GM23338 (cell line): ENCODE results near the gene KCNH6. TPM values are rescaled to one million over a fixed set of nuclear protein-coding genes. Genes with fewer than 3 reads are reported as not detected.

ENCODE experiments used
- ATAC-seq: fragments of 200-7000 bp; cut with Tn5 transposase; 3 replicates; pipeline ENCODE4 v1.9.1; 2020
- DNase-seq: peaks from one replicate; pipeline ENCODE4 v3.0.0-alpha.2; 2015; ENCODE audit warnings: low spot score
- H2AFZ ChIP-seq: fragments of 200-600 bp; sonication (generic); 2 replicates; pipeline ENCODE4 v1.8.0; 2016; ENCODE audit warnings: antibody characterized with exemption, mild to moderate bottlenecking, moderate library complexity
- H3F3A ChIP-seq: fragments of 200-600 bp; sonication (generic); replicated peaks from 2 replicates; pipeline ENCODE4 v1.8.0; 2017; ENCODE audit warnings: antibody characterized with exemption, mixed run types, low read depth
- H3K27ac ChIP-seq: fragments of 200-600 bp; sonication (generic); 2 replicates; pipeline ENCODE4 v1.6.1; 2016; ENCODE audit warnings: low read depth
- H3K27me3 ChIP-seq: fragments of 200-600 bp; sonication (generic); 2 replicates; pipeline ENCODE4 v1.8.0; 2016; ENCODE audit warnings: mild to moderate bottlenecking, mixed run types, moderate library complexity; ENCODE audit not compliant: insufficient read depth
- H3K36me3 ChIP-seq: fragments of 200-600 bp; sonication (generic); 2 replicates; pipeline ENCODE4 v1.8.0; 2016; ENCODE audit warnings: mild to moderate bottlenecking; ENCODE audit not compliant: insufficient read depth
- H3K4me1 ChIP-seq: fragments of 200-600 bp; sonication (generic); 2 replicates; pipeline ENCODE4 v1.8.0; 2016; ENCODE audit warnings: mild to moderate bottlenecking, moderate library complexity; ENCODE audit not compliant: insufficient read depth
- H3K4me2 ChIP-seq: fragments of 200-600 bp; sonication (generic); 2 replicates; pipeline ENCODE4 v1.7.1; 2017; ENCODE audit warnings: mixed run types
- H3K4me3 ChIP-seq: fragments of 200-600 bp; sonication (generic); 2 replicates; pipeline ENCODE4 v1.6.1; 2016; ENCODE audit warnings: mixed run types
- H3K79me2 ChIP-seq: fragments of 200-600 bp; sonication (generic); replicated peaks from 2 replicates; pipeline ENCODE4 v1.8.0; 2017; ENCODE audit warnings: mild to moderate bottlenecking; ENCODE audit not compliant: insufficient read depth
- H3K9me2 ChIP-seq: fragments of 200-600 bp; sonication (generic); 2 replicates; pipeline ENCODE4 v1.8.0; 2017; ENCODE audit not compliant: insufficient read depth
- H4K20me1 ChIP-seq: fragments of 200-600 bp; sonication (generic); replicated peaks from 2 replicates; pipeline ENCODE4 v1.8.0; 2017; ENCODE audit warnings: mild to moderate bottlenecking; ENCODE audit not compliant: insufficient read depth
- H3K27ac Mint-ChIP-seq: 2 replicates; pipeline ENCODE4 v1.8.0; 2020; ENCODE audit warnings: inconsistent platforms, mild to moderate bottlenecking, moderate library complexity, mixed read lengths
- H3K27me3 Mint-ChIP-seq: 3 replicates; pipeline ENCODE4 v1.8.0; 2022; ENCODE audit warnings: low read depth, mild to moderate bottlenecking, moderate library complexity, mixed read lengths, inconsistent platforms; ENCODE audit not compliant: insufficient read depth, poor library complexity
- H3K36me3 Mint-ChIP-seq: 3 replicates; pipeline ENCODE4 v1.8.0; 2021; ENCODE audit warnings: low read depth, mild to moderate bottlenecking, inconsistent platforms, moderate library complexity, mixed read lengths
- H3K4me1 Mint-ChIP-seq: 3 replicates; pipeline ENCODE4 v1.8.0; 2020; ENCODE audit warnings: mild to moderate bottlenecking, inconsistent platforms, mixed read lengths
- H3K4me3 Mint-ChIP-seq: 3 replicates; pipeline ENCODE4 v1.8.0; 2021; ENCODE audit warnings: moderate library complexity, mild to moderate bottlenecking, inconsistent platforms, mixed read lengths
- H3K9me3 Mint-ChIP-seq: 3 replicates; pipeline ENCODE4 v1.8.0; 2020; ENCODE audit warnings: moderate library complexity, mild to moderate bottlenecking, inconsistent platforms, mixed read lengths
- CREB1 ChIP-seq: fragments of 250-450 bp; sonication (Bioruptor Pico); IDR thresholded peaks from 2 replicates; pipeline ENCODE4 v1.5.0; 2020; ENCODE audit warnings: low read depth, mild to moderate bottlenecking, moderate library complexity
- ETS1 ChIP-seq: IDR thresholded peaks from 2 replicates; pipeline ENCODE4 v1.6.1; 2016; ENCODE audit warnings: antibody characterized with exemption
- EZH2 ChIP-seq: fragments of 200-600 bp; sonication (generic); IDR thresholded peaks from one replicate; pipeline ENCODE4 v1.8.0; 2017; ENCODE audit warnings: antibody characterized with exemption, mild to moderate bottlenecking, low read depth; ENCODE audit not compliant: unreplicated experiment
- EZH2phosphoT487 ChIP-seq: fragments of 200-600 bp; sonication (generic); IDR thresholded peaks from one replicate; pipeline ENCODE4 v1.8.1; 2018; ENCODE audit warnings: antibody characterized with exemption; ENCODE audit not compliant: unreplicated experiment
- JUNB ChIP-seq: IDR thresholded peaks from one replicate; pipeline ENCODE4 v1.6.1; 2016; ENCODE audit warnings: antibody characterized with exemption; ENCODE audit not compliant: unreplicated experiment
- NANOG ChIP-seq: IDR thresholded peaks from 2 replicates; pipeline ENCODE4 v1.6.1; 2016; ENCODE audit warnings: antibody characterized with exemption, borderline replicate concordance
- POLR2AphosphoS5 ChIP-seq: IDR thresholded peaks from 2 replicates; pipeline ENCODE4 v1.6.1; 2016; ENCODE audit warnings: antibody characterized with exemption, low read depth
- REST ChIP-seq: IDR thresholded peaks from one replicate; pipeline ENCODE4 v1.6.1; 2018; ENCODE audit warnings: antibody characterized with exemption; ENCODE audit not compliant: unreplicated experiment
- STAT1 ChIP-seq: IDR thresholded peaks from one replicate; pipeline ENCODE4 v1.6.1; 2016; ENCODE audit warnings: antibody characterized with exemption; ENCODE audit not compliant: unreplicated experiment
- ZNF114 ChIP-seq: fragments of 250-450 bp; sonication (Bioruptor Pico); IDR thresholded peaks from 2 replicates; pipeline ENCODE4 v1.5.0; 2020; ENCODE audit warnings: mild to moderate bottlenecking, moderate library complexity
- ZNF331 ChIP-seq: fragments of 250-450 bp; sonication (Bioruptor Pico); IDR thresholded peaks from 2 replicates; pipeline ENCODE4 v1.5.0; 2020; ENCODE audit warnings: low read depth, mild to moderate bottlenecking, moderate library complexity
- polyA plus RNA-seq: library from polyadenylated mRNA; unstranded; fragments of >200 nt; fragmentation: Nextera tagmentation; extraction: Ambion mirVana; gene quantifications from 2 replicates; pipeline ENCODE4 v1.2.1, GENCODE V29; 2016
- total RNA-seq: library from RNA; depleted of rRNA; stranded (reverse); fragments of >200 nt; shearing (Covaris generic); gene quantifications from 2 replicates; pipeline ENCODE4 v1.2.3, GENCODE V29; 2014
- TF ChIP-seq, protein P1 (sequence below): fragments of 250-450 bp; sonication (Bioruptor Pico); IDR thresholded peaks from 2 replicates; pipeline ENCODE4 v1.5.0; 2020; ENCODE audit warnings: mild to moderate bottlenecking, moderate library complexity
- TF ChIP-seq, protein P2 (sequence below), 2 experiments: fragments of 200-600 bp in 1 of 2; sonication (generic) in 1 of 2; conservative IDR thresholded peaks; 2 replicates each; pipeline versions ENCODE4 v1.5.1 to v1.6.1; 2016 to 2017; ENCODE audit warnings: antibody characterized with exemption in 2 of 2, low read depth in 2 of 2, mild to moderate bottlenecking in 2 of 2, moderate library complexity in 1 of 2

Gene KCNH6
- total and polyA plus RNA-seq, 2 experiments from 2014 or later: 1.3 to 2.8 TPM

DNA sequence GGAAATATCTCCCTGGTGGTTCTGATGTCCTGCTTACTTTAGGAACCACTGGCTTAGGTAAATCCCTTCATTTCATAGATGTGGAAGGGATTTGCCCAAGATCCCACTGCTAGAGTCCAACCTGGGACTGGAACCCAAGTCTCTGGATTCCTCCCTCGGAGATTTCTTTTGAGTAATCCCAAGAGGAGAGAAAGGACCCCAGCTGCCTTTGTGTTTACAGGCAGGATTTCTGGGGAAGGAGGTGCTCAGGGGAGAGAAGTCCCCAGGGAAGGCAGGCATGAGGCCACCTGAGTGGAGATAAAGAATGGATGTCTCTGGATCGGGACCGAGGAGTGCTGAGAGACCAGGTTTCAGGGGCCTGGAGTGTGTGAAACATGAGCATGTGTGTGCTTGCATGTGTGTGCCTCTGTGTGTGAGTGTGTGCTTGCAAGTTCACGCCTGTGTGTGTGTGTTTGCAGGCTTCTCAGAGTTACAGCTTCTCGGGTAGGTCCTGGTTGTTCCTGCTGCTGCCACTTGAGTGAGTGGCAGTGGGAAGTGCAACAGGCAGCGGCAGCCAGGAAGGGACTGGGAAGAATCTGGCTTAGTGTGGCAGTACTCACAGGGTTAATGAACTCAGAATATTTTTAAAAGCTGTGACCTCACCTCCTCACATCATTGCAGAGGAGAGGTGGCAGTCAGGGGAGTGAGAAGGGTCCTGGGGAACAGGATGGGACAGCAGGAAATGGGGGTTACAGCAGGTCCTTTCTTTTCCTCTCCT is 2.2 kb downstream of the KCNH6 start:
- Mint-ChIP-seq H3K4me3 (no peak overlapping the region; the same call in 2 of the 3 replicates), H3K27ac (no peak overlapping the region), H3K36me3 (no peaks in the 10 kb centered on the region), H3K4me1 (peaks cover 35% of the 10 kb centered on the region), H3K27me3 (peaks cover 12% of the 10 kb centered on the region), H3K9me3 (no peaks in the 10 kb centered on the region)
- Histone ChIP-seq H3K4me2 (no peak overlapping the region), H2AFZ (no peak overlapping the region), H3K9me2 (no peaks in the 10 kb centered on the region), H4K20me1 (no peaks in the 10 kb centered on the region), H3K36me3 (no peaks in the 10 kb centered on the region), H3K79me2 (no peaks in the 10 kb centered on the region), H3K27me3 (no peaks in the 10 kb centered on the region), H3K27ac (no peak overlapping the region), H3K4me1 (0 out of 2 replicates have a peak, but pooled peaks cover 4% of the 10 kb centered on the region), H3F3A (no peaks in the 10 kb centered on the region), H3K4me3 (no peak overlapping the region)
- DNase-seq: no peak
- no peak for ATAC-seq
- no peak for TF ChIP-seq EZH2phosphoT487
- no peak for TF ChIP-seq EZH2
- no peak for TF ChIP-seq CREB1 (CRISPR knock-in tag)
- no peak for TF ChIP-seq ZNF114 (CRISPR knock-in tag)
- no peak for TF ChIP-seq POLR2AphosphoS5
- TF ChIP-seq, protein P1, sequence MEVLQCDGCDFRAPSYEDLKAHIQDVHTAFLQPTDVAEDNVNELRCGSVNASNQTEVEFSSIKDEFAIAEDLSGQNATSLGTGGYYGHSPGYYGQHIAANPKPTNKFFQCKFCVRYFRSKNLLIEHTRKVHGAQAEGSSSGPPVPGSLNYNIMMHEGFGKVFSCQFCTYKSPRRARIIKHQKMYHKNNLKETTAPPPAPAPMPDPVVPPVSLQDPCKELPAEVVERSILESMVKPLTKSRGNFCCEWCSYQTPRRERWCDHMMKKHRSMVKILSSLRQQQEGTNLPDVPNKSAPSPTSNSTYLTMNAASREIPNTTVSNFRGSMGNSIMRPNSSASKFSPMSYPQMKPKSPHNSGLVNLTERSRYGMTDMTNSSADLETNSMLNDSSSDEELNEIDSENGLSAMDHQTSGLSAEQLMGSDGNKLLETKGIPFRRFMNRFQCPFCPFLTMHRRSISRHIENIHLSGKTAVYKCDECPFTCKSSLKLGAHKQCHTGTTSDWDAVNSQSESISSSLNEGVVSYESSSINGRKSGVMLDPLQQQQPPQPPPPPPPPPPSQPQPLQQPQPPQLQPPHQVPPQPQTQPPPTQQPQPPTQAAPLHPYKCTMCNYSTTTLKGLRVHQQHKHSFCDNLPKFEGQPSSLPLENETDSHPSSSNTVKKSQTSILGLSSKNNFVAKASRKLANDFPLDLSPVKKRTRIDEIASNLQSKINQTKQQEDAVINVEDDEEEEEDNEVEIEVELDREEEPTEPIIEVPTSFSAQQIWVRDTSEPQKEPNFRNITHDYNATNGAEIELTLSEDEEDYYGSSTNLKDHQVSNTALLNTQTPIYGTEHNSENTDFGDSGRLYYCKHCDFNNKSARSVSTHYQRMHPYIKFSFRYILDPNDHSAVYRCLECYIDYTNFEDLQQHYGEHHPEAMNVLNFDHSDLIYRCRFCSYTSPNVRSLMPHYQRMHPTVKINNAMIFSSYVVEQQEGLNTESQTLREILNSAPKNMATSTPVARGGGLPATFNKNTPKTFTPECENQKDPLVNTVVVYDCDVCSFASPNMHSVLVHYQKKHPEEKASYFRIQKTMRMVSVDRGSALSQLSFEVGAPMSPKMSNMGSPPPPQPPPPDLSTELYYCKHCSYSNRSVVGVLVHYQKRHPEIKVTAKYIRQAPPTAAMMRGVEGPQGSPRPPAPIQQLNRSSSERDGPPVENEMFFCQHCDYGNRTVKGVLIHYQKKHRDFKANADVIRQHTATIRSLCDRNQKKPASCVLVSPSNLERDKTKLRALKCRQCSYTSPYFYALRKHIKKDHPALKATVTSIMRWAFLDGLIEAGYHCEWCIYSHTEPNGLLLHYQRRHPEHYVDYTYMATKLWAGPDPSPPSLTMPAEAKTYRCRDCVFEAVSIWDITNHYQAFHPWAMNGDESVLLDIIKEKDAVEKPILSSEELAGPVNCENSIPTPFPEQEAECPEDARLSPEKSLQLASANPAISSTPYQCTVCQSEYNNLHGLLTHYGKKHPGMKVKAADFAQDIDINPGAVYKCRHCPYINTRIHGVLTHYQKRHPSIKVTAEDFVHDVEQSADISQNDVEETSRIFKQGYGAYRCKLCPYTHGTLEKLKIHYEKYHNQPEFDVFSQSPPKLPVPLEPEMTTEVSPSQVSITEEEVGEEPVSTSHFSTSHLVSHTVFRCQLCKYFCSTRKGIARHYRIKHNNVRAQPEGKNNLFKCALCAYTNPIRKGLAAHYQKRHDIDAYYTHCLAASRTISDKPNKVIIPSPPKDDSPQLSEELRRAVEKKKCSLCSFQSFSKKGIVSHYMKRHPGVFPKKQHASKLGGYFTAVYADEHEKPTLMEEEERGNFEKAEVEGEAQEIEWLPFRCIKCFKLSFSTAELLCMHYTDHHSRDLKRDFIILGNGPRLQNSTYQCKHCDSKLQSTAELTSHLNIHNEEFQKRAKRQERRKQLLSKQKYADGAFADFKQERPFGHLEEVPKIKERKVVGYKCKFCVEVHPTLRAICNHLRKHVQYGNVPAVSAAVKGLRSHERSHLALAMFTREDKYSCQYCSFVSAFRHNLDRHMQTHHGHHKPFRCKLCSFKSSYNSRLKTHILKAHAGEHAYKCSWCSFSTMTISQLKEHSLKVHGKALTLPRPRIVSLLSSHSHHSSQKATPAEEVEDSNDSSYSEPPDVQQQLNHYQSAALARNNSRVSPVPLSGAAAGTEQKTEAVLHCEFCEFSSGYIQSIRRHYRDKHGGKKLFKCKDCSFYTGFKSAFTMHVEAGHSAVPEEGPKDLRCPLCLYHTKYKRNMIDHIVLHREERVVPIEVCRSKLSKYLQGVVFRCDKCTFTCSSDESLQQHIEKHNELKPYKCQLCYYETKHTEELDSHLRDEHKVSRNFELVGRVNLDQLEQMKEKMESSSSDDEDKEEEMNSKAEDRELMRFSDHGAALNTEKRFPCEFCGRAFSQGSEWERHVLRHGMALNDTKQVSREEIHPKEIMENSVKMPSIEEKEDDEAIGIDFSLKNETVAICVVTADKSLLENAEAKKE (CRISPR knock-in tag): no peak
- TF ChIP-seq NANOG: no peak
- TF ChIP-seq ETS1: no peak
- TF ChIP-seq ZNF331 (CRISPR knock-in tag): no peak
- no peak for TF ChIP-seq STAT1
- no peak for TF ChIP-seq JUNB
- no peak for TF ChIP-seq REST
- TF ChIP-seq, protein P2, sequence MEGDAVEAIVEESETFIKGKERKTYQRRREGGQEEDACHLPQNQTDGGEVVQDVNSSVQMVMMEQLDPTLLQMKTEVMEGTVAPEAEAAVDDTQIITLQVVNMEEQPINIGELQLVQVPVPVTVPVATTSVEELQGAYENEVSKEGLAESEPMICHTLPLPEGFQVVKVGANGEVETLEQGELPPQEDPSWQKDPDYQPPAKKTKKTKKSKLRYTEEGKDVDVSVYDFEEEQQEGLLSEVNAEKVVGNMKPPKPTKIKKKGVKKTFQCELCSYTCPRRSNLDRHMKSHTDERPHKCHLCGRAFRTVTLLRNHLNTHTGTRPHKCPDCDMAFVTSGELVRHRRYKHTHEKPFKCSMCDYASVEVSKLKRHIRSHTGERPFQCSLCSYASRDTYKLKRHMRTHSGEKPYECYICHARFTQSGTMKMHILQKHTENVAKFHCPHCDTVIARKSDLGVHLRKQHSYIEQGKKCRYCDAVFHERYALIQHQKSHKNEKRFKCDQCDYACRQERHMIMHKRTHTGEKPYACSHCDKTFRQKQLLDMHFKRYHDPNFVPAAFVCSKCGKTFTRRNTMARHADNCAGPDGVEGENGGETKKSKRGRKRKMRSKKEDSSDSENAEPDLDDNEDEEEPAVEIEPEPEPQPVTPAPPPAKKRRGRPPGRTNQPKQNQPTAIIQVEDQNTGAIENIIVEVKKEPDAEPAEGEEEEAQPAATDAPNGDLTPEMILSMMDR (conservative IDR thresholded peaks at IDR 0.05; ENCODE audit: low read depth in 2 of 2): no peak
